Measurements from ENCODE around the gene TMTC2. TPM values are rescaled to one million over a fixed set of nuclear protein-coding genes. Genes with fewer than 3 reads are reported as not detected.
"Not testable (repeated sequence)": the region's sequence is repeated elsewhere in the genome, so short reads cannot be mapped to it uniquely, and the experiment has no call there.

Gene TMTC2
- total RNA-seq, 4 donors from 2014 or later, result 10.5 to 15.9 (median 11.5) TPM

DNA sequence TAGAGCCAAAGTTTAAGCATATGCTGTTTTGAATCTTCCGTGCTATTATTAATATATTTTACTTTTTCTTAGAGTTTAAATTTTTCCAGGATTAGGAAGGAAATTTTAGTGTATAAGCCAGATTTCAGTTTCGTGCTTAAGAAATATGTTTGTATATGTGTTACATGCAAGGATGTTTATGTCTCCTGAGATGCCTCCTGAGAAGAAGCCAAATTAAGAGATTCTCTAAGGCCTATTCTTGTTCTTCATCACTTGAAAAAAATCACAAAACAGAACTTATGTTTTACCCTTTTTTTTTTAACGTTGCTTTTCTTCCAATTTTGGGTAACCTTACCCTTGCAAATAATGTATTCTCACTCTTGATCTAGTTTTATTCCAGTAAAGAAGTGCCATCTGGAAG is 412.7 kb downstream of the TMTC2 start:
- ATAC-seq (ENCODE audit: low FRiP score) (no peak), DNase-seq (ENCODE audit: low spot score) (no peak)
- TF ChIP-seq, protein P1, sequence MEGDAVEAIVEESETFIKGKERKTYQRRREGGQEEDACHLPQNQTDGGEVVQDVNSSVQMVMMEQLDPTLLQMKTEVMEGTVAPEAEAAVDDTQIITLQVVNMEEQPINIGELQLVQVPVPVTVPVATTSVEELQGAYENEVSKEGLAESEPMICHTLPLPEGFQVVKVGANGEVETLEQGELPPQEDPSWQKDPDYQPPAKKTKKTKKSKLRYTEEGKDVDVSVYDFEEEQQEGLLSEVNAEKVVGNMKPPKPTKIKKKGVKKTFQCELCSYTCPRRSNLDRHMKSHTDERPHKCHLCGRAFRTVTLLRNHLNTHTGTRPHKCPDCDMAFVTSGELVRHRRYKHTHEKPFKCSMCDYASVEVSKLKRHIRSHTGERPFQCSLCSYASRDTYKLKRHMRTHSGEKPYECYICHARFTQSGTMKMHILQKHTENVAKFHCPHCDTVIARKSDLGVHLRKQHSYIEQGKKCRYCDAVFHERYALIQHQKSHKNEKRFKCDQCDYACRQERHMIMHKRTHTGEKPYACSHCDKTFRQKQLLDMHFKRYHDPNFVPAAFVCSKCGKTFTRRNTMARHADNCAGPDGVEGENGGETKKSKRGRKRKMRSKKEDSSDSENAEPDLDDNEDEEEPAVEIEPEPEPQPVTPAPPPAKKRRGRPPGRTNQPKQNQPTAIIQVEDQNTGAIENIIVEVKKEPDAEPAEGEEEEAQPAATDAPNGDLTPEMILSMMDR (IDR thresholded peaks at IDR 0.05), result no peak

DNA sequence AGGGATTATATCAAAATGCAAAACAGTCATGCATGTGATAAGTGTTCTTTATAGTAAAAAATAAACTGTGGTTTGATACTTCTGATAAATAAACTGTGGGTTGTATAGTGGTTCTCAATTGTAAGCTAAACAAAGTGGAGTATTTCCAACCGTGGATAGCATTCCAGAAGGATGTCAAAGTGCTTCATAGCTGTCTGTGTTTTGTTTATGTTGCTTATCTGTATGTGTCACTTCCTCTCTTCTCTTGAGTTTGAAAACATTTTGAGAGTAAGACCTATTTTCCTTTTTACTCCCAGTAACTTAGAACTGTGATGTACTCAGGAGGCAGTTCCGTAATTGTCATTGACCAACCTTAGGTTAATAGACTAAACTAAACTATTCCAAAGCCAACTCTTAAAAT is 415.8 kb downstream of the TMTC2 start:
- DNase-seq (ENCODE audit: low spot score) (no peak), ATAC-seq (ENCODE audit: low FRiP score) (no peak)
- TF ChIP-seq, protein P1 (IDR thresholded peaks at IDR 0.05), result no peak

DNA sequence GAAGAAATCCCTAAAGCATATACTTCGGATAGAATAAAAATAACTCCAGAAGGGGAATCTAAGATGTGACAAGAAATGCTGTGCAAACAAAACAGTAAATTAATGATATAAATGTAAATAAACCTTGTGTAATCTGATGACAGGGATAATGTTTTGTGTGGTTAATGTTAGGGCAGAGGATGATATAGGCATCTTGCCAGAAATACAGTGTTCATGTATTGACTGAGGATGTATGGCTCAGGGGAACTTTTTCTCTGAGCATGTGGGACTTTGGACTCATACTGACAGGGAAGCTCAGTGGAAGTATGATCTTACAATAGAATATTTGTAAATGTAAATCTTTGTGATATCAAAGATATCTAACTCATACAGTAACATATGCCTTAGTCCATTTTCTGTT is 420.2 kb downstream of the TMTC2 start:
- TF ChIP-seq, protein P1 (IDR thresholded peaks at IDR 0.05), result no peak
- ATAC-seq (ENCODE audit: low FRiP score), result no peak

DNA sequence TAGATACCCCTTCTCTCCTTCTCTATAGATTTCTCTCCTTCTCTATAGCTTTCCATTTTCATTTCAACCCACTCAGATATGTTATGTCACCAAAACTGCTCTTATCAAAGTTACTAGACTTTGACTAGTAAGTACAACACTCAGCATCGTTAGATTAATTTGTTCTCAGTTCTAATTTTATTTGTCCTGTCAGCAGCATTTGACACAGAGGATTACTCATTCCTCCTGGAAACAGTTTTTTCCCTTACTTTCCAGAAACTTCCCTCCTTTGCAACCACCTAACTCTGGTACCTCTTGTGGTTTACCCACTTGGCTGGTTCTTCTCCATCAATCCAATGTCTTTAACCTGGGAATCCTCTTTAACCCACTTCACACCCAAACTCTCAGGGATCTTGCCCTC is 423.7 kb downstream of the TMTC2 start:
- DNase-seq (ENCODE audit: low spot score) (no peak), ATAC-seq (ENCODE audit: low FRiP score) (no peak)
- TF ChIP-seq, protein P1 (IDR thresholded peaks at IDR 0.05), result no peak

More for the DNA sequence above, 420.2 kb downstream of the TMTC2 start:
- no peak for DNase-seq (ENCODE audit: low spot score)

DNA sequence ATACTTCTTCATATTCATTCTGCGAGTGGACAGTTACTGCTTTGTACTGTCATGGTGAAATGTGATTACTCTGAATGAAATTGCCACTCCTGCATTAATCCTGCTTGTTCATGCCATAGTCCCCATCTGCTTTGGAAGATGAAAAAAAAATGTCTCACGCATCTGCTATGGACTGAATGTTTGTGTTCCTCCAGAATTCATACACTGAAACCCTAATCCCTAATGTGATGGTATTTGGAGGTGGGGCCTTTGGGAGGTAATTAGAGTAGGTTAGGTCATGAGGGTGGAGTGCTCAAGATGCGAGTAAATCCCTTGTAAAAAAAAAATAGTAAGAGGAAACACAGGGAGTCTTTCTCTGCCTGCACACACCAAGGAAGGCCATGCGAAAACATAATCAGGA is 427.2 kb downstream of the TMTC2 start:
- TF ChIP-seq, protein P1 (IDR thresholded peaks at IDR 0.05), result no peak
- DNase-seq (ENCODE audit: low spot score) (no peak), ATAC-seq (ENCODE audit: low FRiP score) (no peak)

DNA sequence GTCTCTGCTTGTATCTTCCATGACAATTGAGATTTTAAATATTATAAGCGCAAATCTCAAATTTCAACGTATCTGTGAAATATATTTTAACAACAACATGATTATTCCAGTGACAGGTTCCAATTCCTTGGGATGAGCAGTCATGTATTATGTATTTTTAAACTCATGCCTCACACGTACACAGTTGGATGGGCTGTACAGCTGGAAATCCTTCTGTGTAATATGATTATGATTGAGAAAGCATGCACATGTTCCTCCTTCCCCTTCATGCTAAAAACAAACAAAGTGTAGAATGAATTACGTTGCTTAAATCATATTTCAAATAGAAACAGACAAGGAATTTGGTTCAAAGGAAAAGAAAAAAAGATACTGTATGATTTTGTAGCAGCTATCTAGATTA is 428.3 kb downstream of the TMTC2 start:
- no peak for DNase-seq (ENCODE audit: low spot score)
- ATAC-seq (ENCODE audit: low FRiP score), result no peak
- TF ChIP-seq, protein P1 (IDR thresholded peaks at IDR 0.05), result no peak

DNA sequence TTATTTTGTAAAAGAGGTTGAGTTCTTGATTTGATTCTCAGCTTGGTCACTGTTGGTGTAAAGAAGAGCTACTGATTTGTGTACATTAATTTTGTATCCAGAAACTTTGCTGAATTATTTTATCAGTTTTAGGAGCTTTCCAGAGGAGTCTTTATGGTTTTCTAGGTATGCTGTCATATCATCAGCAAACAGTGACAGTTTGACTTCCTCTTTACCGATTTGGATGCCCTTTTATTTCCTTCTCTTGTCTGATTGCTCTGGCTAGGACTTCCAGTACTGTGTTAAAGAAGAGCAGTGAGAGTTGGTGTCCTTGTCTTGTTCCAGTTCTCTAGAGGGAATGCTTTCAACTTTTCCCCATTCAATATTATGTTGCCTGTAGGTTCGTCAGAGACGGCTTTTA is 431.2 kb downstream of the TMTC2 start:
- not testable (repeated sequence) for ATAC-seq (ENCODE audit: low FRiP score); DNase-seq (ENCODE audit: low spot score)
